Smooth muscle cell (in vitro differentiated cells): ENCODE measurements around the gene R3HDM1. TPM values are rescaled to one million over a fixed set of nuclear protein-coding genes. Genes with fewer than 3 reads are reported as not detected.
"Not testable (repeated sequence)": the region's sequence is repeated elsewhere in the genome, so short reads cannot be mapped to it uniquely, and the experiment has no call there.

Experiments used
- DNase-seq: peaks from one replicate; lab custom pipeline; 2025; ENCODE audit not compliant: unreplicated experiment; lab: John Stamatoyannopoulos, UW
- H2AFZ ChIP-seq: fragments of 200-600 bp; sonication (generic); 2 replicates; pipeline ENCODE4 v1.6.0; 2016; ENCODE audit warnings: antibody characterized with exemption, low read depth, mild to moderate bottlenecking
- H3F3A ChIP-seq: fragments of 200-600 bp; sonication (generic); 2 replicates; pipeline ENCODE4 v1.6.0; 2017; ENCODE audit warnings: antibody characterized with exemption, low read depth
- H3K27ac ChIP-seq: fragments of 200-600 bp; sonication (generic); 2 replicates; pipeline ENCODE4 v1.5.1; 2016; ENCODE audit warnings: low read depth, mild to moderate bottlenecking
- H3K27me3 ChIP-seq: fragments of 200-600 bp; sonication (generic); 2 replicates; pipeline ENCODE4 v1.6.1; 2016; ENCODE audit warnings: low read depth, mild to moderate bottlenecking
- H3K36me3 ChIP-seq: fragments of 200-600 bp; sonication (generic); 2 replicates; pipeline ENCODE4 v1.5.1; 2016; ENCODE audit warnings: low read depth
- H3K4me1 ChIP-seq: fragments of 200-600 bp; sonication (generic); 2 replicates; pipeline ENCODE4 v1.5.1; 2016; ENCODE audit warnings: low read depth
- H3K4me2 ChIP-seq: fragments of 200-600 bp; sonication (generic); 2 replicates; pipeline ENCODE4 v1.6.0; 2016; ENCODE audit warnings: mild to moderate bottlenecking
- H3K4me3 ChIP-seq: fragments of 200-600 bp; sonication (generic); 2 replicates; pipeline ENCODE4 v1.5.1; 2016; ENCODE audit warnings: mild to moderate bottlenecking
- H3K79me2 ChIP-seq: fragments of 200-600 bp; sonication (generic); 2 replicates; pipeline ENCODE4 v1.6.0; 2016; ENCODE audit warnings: low read depth, mild to moderate bottlenecking
- H3K9ac ChIP-seq: fragments of 200-600 bp; sonication (generic); 2 replicates; pipeline ENCODE4 v1.6.0; 2016; ENCODE audit warnings: low read depth
- H3K9me3 ChIP-seq: fragments of 200-600 bp; sonication (generic); replicated peaks from 2 replicates; pipeline ENCODE4 v1.5.1; 2016; ENCODE audit warnings: low read depth
- H4K20me1 ChIP-seq: fragments of 200-600 bp; sonication (generic); 2 replicates; pipeline ENCODE4 v1.6.0; 2016; ENCODE audit warnings: low read depth
- CTCF ChIP-seq: fragments of 200-600 bp; sonication (generic); IDR thresholded peaks from 2 replicates; pipeline ENCODE4 v1.5.1; 2017; ENCODE audit warnings: borderline replicate concordance, mild to moderate bottlenecking, antibody characterized with exemption; ENCODE audit not compliant: insufficient read depth, poor library complexity, severe bottlenecking
- WGBS: methylation state at CpG from one replicate; pipeline ENCODE4 v1.1.7; 2016; ENCODE audit warnings: low lambda C conversion rate; 5-methylcytosine and 5-hydroxymethylcytosine counted together
- polyA plus RNA-seq: library from polyadenylated mRNA; unstranded; fragments of >200 nt; fragmentation: Nextera tagmentation; extraction: Ambion mirVana; gene quantifications from 2 replicates; pipeline ENCODE4 v1.2.1, GENCODE V29; 2016
- total RNA-seq: library from RNA; depleted of rRNA; stranded (reverse); fragments of >200 nt; gene quantifications from 2 replicates; pipeline ENCODE4 v1.2.3, GENCODE V29; 2014

The R3HDM1 gene
- total and polyA plus RNA-seq, 2 experiments from 2014 or later, result 14.2 to 20.6 TPM

GRCh38 chr2:135698838-135699237, 167.6 kb downstream of the R3HDM1 start:
- 95% methylated on average over 2 of the region's 2 CpGs for WGBS
- H3K36me3 ChIP-seq, result no peaks in the 10 kb centered on the region
- no peaks in the 10 kb centered on the region for H3K79me2 ChIP-seq
- no peaks in the 10 kb centered on the region for H3K9me3 ChIP-seq
- H3K4me3 ChIP-seq, result no peak overlapping the region
- no peaks in the 10 kb centered on the region for H3F3A ChIP-seq
- DNase-seq, result no peak
- no peak overlapping the region for H3K4me2 ChIP-seq
- H3K27ac ChIP-seq, result no peak overlapping the region
- TF ChIP-seq CTCF, result no peak
- H3K4me1 ChIP-seq, result no peaks in the 10 kb centered on the region
- no peaks in the 10 kb centered on the region for H4K20me1 ChIP-seq
- H3K27me3 ChIP-seq, result no peaks in the 10 kb centered on the region
- no peak overlapping the region for H3K9ac ChIP-seq
- no peak overlapping the region for H2AFZ ChIP-seq

GRCh38 chr2:135701442-135701841, 170.2 kb downstream of the R3HDM1 start:
- 83% methylated on average over 2 of the region's 2 CpGs for WGBS
- no peaks in the 10 kb centered on the region for H3K36me3 ChIP-seq
- H3K9me3 ChIP-seq, result no peaks in the 10 kb centered on the region
- no peaks in the 10 kb centered on the region for H4K20me1 ChIP-seq
- H3F3A ChIP-seq, result no peaks in the 10 kb centered on the region
- no peaks in the 10 kb centered on the region for H3K4me1 ChIP-seq
- no peaks in the 10 kb centered on the region for H3K79me2 ChIP-seq
- H3K4me2 ChIP-seq, result no peak overlapping the region
- H3K27ac ChIP-seq, result no peak overlapping the region
- no peak overlapping the region for H2AFZ ChIP-seq
- H3K27me3 ChIP-seq, result no peaks in the 10 kb centered on the region
- no peak for TF ChIP-seq CTCF
- H3K9ac ChIP-seq, result no peak overlapping the region
- no peak overlapping the region for H3K4me3 ChIP-seq
- DNase-seq, result no peak

GRCh38 chr2:135703300-135703699, 172.0 kb downstream of the R3HDM1 start:
- 91% methylated on average over 1 of the region's 1 CpG for whole genome bisulfite sequencing
- no peaks in the 10 kb centered on the region for H3K79me2 ChIP-seq
- no peak overlapping the region for H2AFZ ChIP-seq
- no peak for DNase-seq
- H3K36me3 ChIP-seq, result no peaks in the 10 kb centered on the region
- no peaks in the 10 kb centered on the region for H4K20me1 ChIP-seq
- no peaks in the 10 kb centered on the region for H3K4me1 ChIP-seq
- no peak overlapping the region for H3K4me2 ChIP-seq
- no peak overlapping the region for H3K4me3 ChIP-seq
- H3K27ac ChIP-seq, result no peak overlapping the region
- no peak for TF ChIP-seq CTCF
- H3K27me3 ChIP-seq, result no peaks in the 10 kb centered on the region
- H3K9me3 ChIP-seq, result no peaks in the 10 kb centered on the region
- H3F3A ChIP-seq, result no peaks in the 10 kb centered on the region
- H3K9ac ChIP-seq, result no peak overlapping the region

- H3K36me3 ChIP-seq, H3K4me2 ChIP-seq, H3K27me3 ChIP-seq, H3K4me3 ChIP-seq, H3F3A ChIP-seq, H3K79me2 ChIP-seq, H3K4me1 ChIP-seq, H3K9ac ChIP-seq, H4K20me1 ChIP-seq, H3K9me3 ChIP-seq, DNase-seq, H2AFZ ChIP-seq, H3K27ac ChIP-seq: not testable (repeated sequence)
- 96% methylated on average over 5 of the region's 5 CpGs for WGBS
These were observed 172.8 kb downstream of the R3HDM1 start for GRCh38 chr2:135704075-135704474.
